ENCODE data around the gene ELMOD1.
A peak's percentile ranks its signal among the peaks of the same experiment; 100 is the strongest.

The ELMOD1 gene

DNA sequence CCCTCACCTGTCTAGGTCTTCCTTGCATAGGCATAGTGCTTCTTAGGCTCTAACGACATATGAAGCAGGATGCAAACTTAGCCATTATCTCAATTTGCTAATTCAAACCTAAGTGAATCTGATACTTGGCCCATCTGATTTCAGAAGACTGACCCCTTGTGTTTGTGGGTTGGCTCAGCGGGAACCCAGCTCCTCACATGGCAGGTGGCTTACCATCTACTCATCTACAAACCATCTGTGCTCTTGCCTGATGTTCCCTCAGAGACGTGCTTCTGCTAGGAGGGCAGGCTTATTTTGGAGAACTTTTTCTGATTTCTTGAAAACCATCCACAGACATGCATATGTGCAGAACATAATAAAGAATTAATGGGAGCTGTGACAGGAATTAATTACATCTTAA lies 15.2 kb downstream of the ELMOD1 start:
- Histone ChIP-seq H3K27ac (ENCODE audit: low read depth, low read length) (no peak overlapping the region), H3K27me3 (ENCODE audit: insufficient read depth, low read length) (peaks cover 49% of the 10 kb centered on the region), H3K4me3 (ENCODE audit: low read depth, low read length) (no peak overlapping the region), H3K4me1 (ENCODE audit: control insufficient read depth, insufficient read depth, low read length, unreplicated experiment) (no peaks in the 10 kb centered on the region), H3K36me3 (ENCODE audit: insufficient read depth, low read length) (no peaks in the 10 kb centered on the region), H2AFZ (ENCODE audit: low read length, unreplicated experiment) (no peak overlapping the region), H3K79me2 (ENCODE audit: control insufficient read depth, insufficient read depth, low read length, unreplicated experiment) (no peaks in the 10 kb centered on the region)

DNA sequence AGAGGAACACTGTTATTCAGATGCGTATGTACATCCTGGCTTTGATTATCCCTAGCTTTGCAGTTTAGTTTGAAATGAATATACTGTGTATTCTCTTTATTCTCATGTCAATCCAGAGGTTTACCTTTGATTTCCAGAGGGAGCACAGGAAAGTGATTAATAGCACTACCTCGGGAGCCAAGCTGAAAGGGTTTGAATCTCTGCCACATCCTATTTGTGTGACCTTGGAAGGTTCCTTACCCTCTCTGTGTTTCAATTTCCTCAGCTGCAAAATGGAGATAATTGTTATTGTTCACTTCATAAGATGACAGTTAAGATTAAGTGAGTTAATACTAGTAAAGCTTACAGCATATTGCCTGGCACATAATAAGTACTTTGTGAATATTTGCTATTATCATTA lies 17.9 kb downstream of the ELMOD1 start:
- H3K27me3 ChIP-seq (ENCODE audit: insufficient read depth, low read length) = peaks cover 57% of the 10 kb centered on the region
- H3K4me1 ChIP-seq (ENCODE audit: control insufficient read depth, insufficient read depth, low read length, unreplicated experiment) = no peaks in the 10 kb centered on the region
- no peaks in the 10 kb centered on the region for H3K79me2 ChIP-seq (ENCODE audit: control insufficient read depth, insufficient read depth, low read length, unreplicated experiment)
- H3K4me3 ChIP-seq (ENCODE audit: low read depth, low read length) = no peak overlapping the region
- H3K27ac ChIP-seq (ENCODE audit: low read depth, low read length) = no peak overlapping the region
- no peak overlapping the region for H2AFZ ChIP-seq (ENCODE audit: low read length, unreplicated experiment)
- no peaks in the 10 kb centered on the region for H3K36me3 ChIP-seq (ENCODE audit: insufficient read depth, low read length)

DNA sequence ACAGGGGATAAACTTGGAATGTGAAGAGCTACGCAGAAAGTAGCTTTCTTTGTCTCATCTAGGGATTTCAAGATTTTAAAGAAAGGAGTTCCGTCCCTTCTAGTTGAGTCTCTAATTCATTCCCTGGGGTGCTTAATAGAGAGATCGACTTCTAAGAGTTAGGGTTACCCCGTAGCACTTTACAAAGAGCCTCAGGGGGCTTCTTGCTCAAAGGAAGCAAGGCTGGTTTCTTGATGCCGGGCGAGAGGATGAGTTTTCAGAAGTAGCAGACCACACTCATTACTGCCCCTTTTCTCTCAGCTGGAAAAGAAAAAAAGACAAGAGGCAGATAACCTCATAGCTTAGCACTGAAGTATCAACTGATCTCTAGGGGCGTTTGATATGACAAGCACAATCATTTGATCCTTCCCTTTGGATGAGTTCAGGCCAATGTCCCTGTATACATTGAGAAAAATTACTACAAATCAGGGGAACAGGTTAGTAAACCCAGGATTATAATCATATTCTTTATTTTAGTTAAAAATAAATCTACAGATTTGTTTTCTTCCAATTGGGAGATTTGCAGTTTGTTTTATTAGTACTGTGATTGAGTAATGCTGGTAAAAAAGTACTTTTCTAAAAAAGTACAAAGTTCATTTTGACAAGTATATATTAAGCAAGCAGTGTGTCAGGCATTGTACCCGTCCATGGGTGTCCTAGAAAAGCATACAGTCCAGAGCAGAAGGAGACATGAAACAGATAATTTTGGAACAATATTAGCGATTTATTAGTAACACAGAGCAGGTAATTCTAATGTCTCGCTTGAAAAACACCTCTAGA lies 18.7 kb downstream of the ELMOD1 start:
- H3K4me1 ChIP-seq (ENCODE audit: control insufficient read depth, insufficient read depth, low read length, unreplicated experiment) = no peaks in the 10 kb centered on the region
- no peak overlapping the region for H2AFZ ChIP-seq (ENCODE audit: low read length, unreplicated experiment)
- no peak overlapping the region for H3K4me3 ChIP-seq (ENCODE audit: low read depth, low read length)
- H3K27me3 ChIP-seq (ENCODE audit: insufficient read depth, low read length) = peaks cover 53% of the 10 kb centered on the region
- no peak overlapping the region for H3K27ac ChIP-seq (ENCODE audit: low read depth, low read length)
- no peaks in the 10 kb centered on the region for H3K79me2 ChIP-seq (ENCODE audit: control insufficient read depth, insufficient read depth, low read length, unreplicated experiment)
- H3K36me3 ChIP-seq (ENCODE audit: insufficient read depth, low read length) = no peaks in the 10 kb centered on the region

DNA sequence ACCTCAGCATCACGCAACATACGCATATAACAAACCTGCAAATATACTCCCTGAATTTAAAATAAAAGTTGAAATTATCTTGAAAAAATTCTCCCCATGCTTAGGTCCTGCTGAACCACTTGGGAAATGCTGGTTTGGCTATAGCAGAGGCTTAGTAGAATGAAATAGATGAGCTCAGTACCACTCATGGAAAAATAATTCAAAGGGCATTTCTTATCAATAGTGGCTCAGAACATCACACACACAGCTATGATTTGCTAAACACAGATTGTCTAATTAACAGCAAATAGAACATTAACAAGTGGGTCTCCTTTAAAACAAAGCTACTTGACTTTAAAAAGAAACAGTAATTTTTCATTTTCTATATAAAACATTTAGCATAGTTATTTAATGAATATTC lies 21.5 kb downstream of the ELMOD1 start:
- Histone ChIP-seq H2AFZ (ENCODE audit: low read length, unreplicated experiment) (no peak overlapping the region), H3K4me1 (ENCODE audit: control insufficient read depth, insufficient read depth, low read length, unreplicated experiment) (no peaks in the 10 kb centered on the region), H3K36me3 (ENCODE audit: insufficient read depth, low read length) (no peaks in the 10 kb centered on the region), H3K27me3 (ENCODE audit: insufficient read depth, low read length) (peaks cover 64% of the 10 kb centered on the region), H3K4me3 (ENCODE audit: low read depth, low read length) (no peak overlapping the region), H3K79me2 (ENCODE audit: control insufficient read depth, insufficient read depth, low read length, unreplicated experiment) (no peaks in the 10 kb centered on the region), H3K27ac (ENCODE audit: low read depth, low read length) (no peak overlapping the region)

DNA sequence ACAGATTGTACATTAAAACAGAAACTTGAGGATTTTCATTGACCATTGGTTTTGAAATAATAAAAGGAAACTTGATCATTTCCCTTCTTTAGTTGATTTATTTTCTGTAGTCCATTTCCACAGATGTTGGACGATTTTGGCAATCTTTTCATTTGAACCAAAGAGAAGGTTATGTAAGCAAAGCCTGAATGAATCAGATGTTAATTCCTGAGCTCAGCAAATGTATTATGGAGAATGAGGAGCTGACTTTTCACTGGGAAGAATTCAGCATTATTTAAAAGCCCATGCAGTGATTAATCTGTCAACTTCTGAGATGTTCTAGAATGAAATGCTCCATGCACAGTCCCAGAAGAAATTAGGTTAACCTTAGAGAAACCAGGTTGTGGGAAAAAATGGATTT lies 29.0 kb downstream of the ELMOD1 start:
- Histone ChIP-seq H3K4me1 (ENCODE audit: control insufficient read depth, insufficient read depth, low read length, unreplicated experiment) (no peaks in the 10 kb centered on the region), H3K4me3 (ENCODE audit: low read depth, low read length) (no peak overlapping the region), H3K27me3 (ENCODE audit: insufficient read depth, low read length) (peaks cover 46% of the 10 kb centered on the region), H2AFZ (ENCODE audit: low read length, unreplicated experiment) (no peak overlapping the region), H3K36me3 (ENCODE audit: insufficient read depth, low read length) (no peaks in the 10 kb centered on the region), H3K79me2 (ENCODE audit: control insufficient read depth, insufficient read depth, low read length, unreplicated experiment) (no peaks in the 10 kb centered on the region), H3K27ac (ENCODE audit: low read depth, low read length) (no peak overlapping the region)

DNA sequence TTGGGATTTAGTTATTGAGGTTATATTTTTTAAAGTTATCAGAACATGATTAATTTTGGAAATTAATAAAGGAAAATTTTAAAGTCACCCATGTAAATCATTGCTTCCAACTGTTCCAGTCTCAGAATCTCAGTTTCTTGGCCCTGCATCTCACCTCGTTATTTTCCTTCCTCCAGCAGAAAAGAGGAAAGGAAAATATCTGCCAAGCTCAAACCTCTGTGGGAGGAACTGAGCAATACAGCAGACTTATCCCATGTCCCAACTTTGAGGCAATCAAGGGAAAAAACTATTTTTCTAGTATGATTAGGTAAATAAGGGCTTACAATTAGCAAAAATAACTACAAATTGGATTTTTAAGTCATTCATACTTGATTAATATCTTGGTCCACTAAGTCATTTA lies 30.1 kb downstream of the ELMOD1 start:
- H3K79me2 ChIP-seq (ENCODE audit: control insufficient read depth, insufficient read depth, low read length, unreplicated experiment) = no peaks in the 10 kb centered on the region
- peaks cover 57% of the 10 kb centered on the region for H3K27me3 ChIP-seq (ENCODE audit: insufficient read depth, low read length)
- no peak overlapping the region for H2AFZ ChIP-seq (ENCODE audit: low read length, unreplicated experiment)
- H3K36me3 ChIP-seq (ENCODE audit: insufficient read depth, low read length) = no peaks in the 10 kb centered on the region
- no peak overlapping the region for H3K4me3 ChIP-seq (ENCODE audit: low read depth, low read length)
- H3K27ac ChIP-seq (ENCODE audit: low read depth, low read length) = no peak overlapping the region
- no peaks in the 10 kb centered on the region for H3K4me1 ChIP-seq (ENCODE audit: control insufficient read depth, insufficient read depth, low read length, unreplicated experiment)

DNA sequence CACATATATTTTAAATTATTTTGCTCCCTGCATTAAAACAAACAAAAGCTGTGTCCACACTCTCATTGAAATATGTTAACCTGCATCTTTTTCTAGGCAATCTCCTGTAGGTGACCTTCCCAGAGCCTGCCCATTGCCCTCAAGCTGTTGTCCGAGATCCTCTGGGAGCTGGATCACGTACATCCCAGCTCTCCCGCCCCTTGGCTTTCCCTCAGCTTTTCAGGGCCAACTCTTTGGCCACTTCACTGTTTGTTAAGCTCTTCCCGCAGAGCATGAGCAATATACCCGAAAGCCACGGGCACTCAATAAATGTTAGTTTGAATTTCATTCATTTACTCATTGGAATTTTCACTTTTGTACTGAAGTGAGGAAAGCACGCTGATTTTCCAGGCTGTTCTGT lies 32.2 kb downstream of the ELMOD1 start:
- no peak overlapping the region for H3K27ac ChIP-seq (ENCODE audit: low read depth, low read length)

DNA sequence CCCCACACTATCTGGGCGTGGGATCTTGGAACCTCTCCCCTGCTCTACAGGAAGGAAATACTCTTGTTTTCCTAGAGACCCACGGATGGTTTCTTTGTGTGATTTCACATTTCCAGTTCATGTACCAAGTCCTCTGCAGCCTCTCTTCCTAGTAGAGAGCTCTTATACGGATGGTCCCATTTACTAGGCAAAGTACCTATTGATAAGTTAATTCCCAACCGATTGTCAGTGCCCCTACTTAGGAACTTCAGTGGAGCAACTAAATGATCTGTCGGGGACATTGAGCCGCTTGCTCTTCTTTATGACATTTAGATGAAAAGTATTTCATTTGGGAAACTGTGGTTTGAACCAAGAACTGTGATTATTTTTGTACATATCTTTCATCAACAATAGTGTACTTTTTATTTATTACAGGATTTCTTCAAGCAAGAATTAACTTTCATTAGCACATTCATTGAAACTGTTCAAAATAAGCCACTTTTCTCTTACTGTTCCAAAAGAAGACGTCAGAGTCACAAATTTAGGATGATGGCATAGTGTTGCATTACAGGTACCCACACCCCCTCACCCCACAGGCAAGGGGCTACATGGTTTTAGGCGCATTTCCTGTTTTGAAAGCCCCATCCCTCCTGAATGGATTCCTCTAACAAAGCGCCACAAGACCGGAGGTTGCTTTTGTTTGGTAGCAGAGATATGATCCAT lies 34.2 kb downstream of the ELMOD1 start:
- no peak overlapping the region for H3K4me3 ChIP-seq (ENCODE audit: low read depth, low read length)
- no peaks in the 10 kb centered on the region for H3K36me3 ChIP-seq (ENCODE audit: insufficient read depth, low read length)
- no peaks in the 10 kb centered on the region for H3K79me2 ChIP-seq (ENCODE audit: control insufficient read depth, insufficient read depth, low read length, unreplicated experiment)
- no peak overlapping the region for H2AFZ ChIP-seq (ENCODE audit: low read length, unreplicated experiment)
- H3K4me1 ChIP-seq (ENCODE audit: control insufficient read depth, insufficient read depth, low read length, unreplicated experiment) = no peaks in the 10 kb centered on the region
- peaks cover 50% of the 10 kb centered on the region for H3K27me3 ChIP-seq (ENCODE audit: insufficient read depth, low read length)
- H3K27ac ChIP-seq (ENCODE audit: low read depth, low read length) = no peak overlapping the region

More for the DNA sequence above, 32.2 kb downstream of the ELMOD1 start:
- Histone ChIP-seq H3K4me1 (ENCODE audit: control insufficient read depth, insufficient read depth, low read length, unreplicated experiment) (no peaks in the 10 kb centered on the region), H3K79me2 (ENCODE audit: control insufficient read depth, insufficient read depth, low read length, unreplicated experiment) (no peaks in the 10 kb centered on the region), H3K27me3 (ENCODE audit: insufficient read depth, low read length) (peaks cover 51% of the 10 kb centered on the region), H3K36me3 (ENCODE audit: insufficient read depth, low read length) (no peaks in the 10 kb centered on the region), H2AFZ (ENCODE audit: low read length, unreplicated experiment) (no peak overlapping the region), H3K4me3 (ENCODE audit: low read depth, low read length) (no peak overlapping the region)

DNA sequence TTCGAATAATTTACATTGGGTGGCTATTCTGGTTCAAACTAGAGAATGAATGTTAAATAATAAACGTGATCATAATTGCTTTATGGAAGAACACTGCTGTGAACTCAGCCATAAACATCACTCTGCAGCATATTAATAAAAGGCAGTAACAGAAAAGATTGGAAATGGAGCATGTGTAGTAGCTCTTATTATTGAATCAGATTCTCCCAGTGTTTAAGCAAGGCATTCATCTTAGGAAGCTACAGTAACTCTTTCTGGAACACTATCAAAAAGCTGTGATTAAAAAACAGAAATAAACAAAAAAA lies 34.7 kb downstream of the ELMOD1 start:
- Histone ChIP-seq H3K36me3 (ENCODE audit: insufficient read depth, low read length) (no peaks in the 10 kb centered on the region), H2AFZ (ENCODE audit: low read length, unreplicated experiment) (no peak overlapping the region), H3K4me3 (ENCODE audit: low read depth, low read length) (no peak overlapping the region), H3K27me3 (ENCODE audit: insufficient read depth, low read length) (peaks cover 55% of the 10 kb centered on the region), H3K79me2 (ENCODE audit: control insufficient read depth, insufficient read depth, low read length, unreplicated experiment) (no peaks in the 10 kb centered on the region), H3K4me1 (ENCODE audit: control insufficient read depth, insufficient read depth, low read length, unreplicated experiment) (no peaks in the 10 kb centered on the region), H3K27ac (ENCODE audit: low read depth, low read length) (no peak overlapping the region)

DNA sequence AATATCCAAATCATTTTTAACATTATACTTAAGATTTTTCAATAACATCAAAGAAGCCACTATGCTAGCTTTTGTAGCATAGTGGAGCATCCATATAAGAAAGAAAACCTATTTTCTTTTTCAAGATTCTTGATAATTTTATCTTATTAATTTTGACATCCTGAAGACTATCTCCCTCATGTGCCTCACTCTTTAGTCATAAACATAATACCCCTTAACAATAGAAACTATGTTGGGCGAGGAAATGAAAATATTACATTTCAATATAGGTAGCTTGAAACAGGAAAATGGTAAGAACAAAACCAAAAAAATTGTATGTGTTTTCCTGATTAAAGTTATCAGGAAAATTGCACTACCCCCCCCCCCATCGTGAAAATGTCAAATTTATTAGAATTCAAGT lies 40.1 kb downstream of the ELMOD1 start:
- peaks cover 59% of the 10 kb centered on the region for H3K27me3 ChIP-seq (ENCODE audit: insufficient read depth, low read length)
- H3K4me3 ChIP-seq (ENCODE audit: low read depth, low read length) = peak overlapping the region; percentile 1; the same call in 1 of the 2 replicates
- H3K4me1 ChIP-seq (ENCODE audit: control insufficient read depth, insufficient read depth, low read length, unreplicated experiment) = no peaks in the 10 kb centered on the region
- H3K79me2 ChIP-seq (ENCODE audit: control insufficient read depth, insufficient read depth, low read length, unreplicated experiment) = no peaks in the 10 kb centered on the region
- no peak overlapping the region for H2AFZ ChIP-seq (ENCODE audit: low read length, unreplicated experiment)
- H3K36me3 ChIP-seq (ENCODE audit: insufficient read depth, low read length) = no peaks in the 10 kb centered on the region
- H3K27ac ChIP-seq (ENCODE audit: low read depth, low read length) = peak overlapping the region; percentile 15; the same call in 1 of the 2 replicates

DNA sequence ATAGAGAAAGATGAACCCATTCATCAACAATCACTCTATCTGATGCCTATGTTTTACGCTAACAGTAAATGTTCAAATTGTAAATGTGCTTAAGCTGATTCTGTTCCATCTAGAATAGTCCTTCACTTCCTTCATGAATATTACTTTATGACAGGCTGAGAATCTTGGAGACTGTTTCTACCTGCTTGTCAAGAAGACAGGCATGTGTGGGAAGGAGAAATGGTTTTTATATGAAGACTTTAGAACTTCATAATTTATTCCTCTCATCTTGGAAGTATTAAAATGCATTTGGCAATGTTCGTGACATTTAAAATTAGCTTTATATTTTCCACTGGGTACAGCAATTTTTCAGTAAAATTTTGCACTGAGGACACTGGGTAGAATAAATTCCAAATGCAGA lies 41.0 kb downstream of the ELMOD1 start:
- no peaks in the 10 kb centered on the region for H3K79me2 ChIP-seq (ENCODE audit: control insufficient read depth, insufficient read depth, low read length, unreplicated experiment)
- no peak overlapping the region for H2AFZ ChIP-seq (ENCODE audit: low read length, unreplicated experiment)
- no peak overlapping the region for H3K4me3 ChIP-seq (ENCODE audit: low read depth, low read length)
- H3K27ac ChIP-seq (ENCODE audit: low read depth, low read length) = no peak overlapping the region
- H3K27me3 ChIP-seq (ENCODE audit: insufficient read depth, low read length) = peaks cover 57% of the 10 kb centered on the region
- H3K4me1 ChIP-seq (ENCODE audit: control insufficient read depth, insufficient read depth, low read length, unreplicated experiment) = no peaks in the 10 kb centered on the region
- no peaks in the 10 kb centered on the region for H3K36me3 ChIP-seq (ENCODE audit: insufficient read depth, low read length)

All from ACC112 (cell line).